K562 (cell line): ENCODE results near the gene KPNB1. TPM values are rescaled to one million over a fixed set of nuclear protein-coding genes. Genes with fewer than 3 reads are reported as not detected.

ENCODE experiments used
- ILF3 ChIP-seq: fragments of 450-650 bp; IDR thresholded peaks from 2 replicates; pipeline ENCODE4 v1.6.1; 2018; ENCODE audit warnings: antibody characterized with exemption, mild to moderate bottlenecking, moderate library complexity, borderline replicate concordance
- ZNF12 ChIP-seq: sonication (generic); formaldehyde crosslinking; IDR thresholded peaks from 2 replicates; pipeline ENCODE4 v1.4.0; 2020; ENCODE audit warnings: mild to moderate bottlenecking, missing genetic modification reagents
- polyA plus RNA-seq, 8 experiments: library from polyadenylated mRNA; depleted of rRNA in 4 of 8; stranded (reverse) in 5 of 8; unstranded in 3 of 8; fragments of >200 nt; fragmentation: Nextera tagmentation in 2 of 8; fragmentation: Illumina TruSeq in 1 of 8; extraction: Ambion mirVana in 2 of 8; extraction: Trizol in 1 of 8; gene quantifications; 2 replicates each; pipeline versions ENCODE4 v1.2.1 to v1.2.3, GENCODE V29; 2011 to 2014; ENCODE audit warnings: inconsistent platforms in 1 of 8, missing spikeins in 1 of 8
- total RNA-seq, 7 experiments: library from RNA; depleted of rRNA in 6 of 7; stranded (reverse); fragments of >200 nt in 6 of 7; fragmentation: Illumina TruSeq in 2 of 7; extraction: Trizol in 2 of 7; gene quantifications; 2 replicates each; pipeline versions ENCODE4 v1.2.1 to v1.2.3, GENCODE V29; 2011 to 2021; ENCODE audit warnings: low replicate concordance in 1 of 7
- TF ChIP-seq, protein P1 (sequence below), 3 experiments: IDR thresholded peaks in 2 of 3; conservative IDR thresholded peaks in 1 of 3; 2 replicates each; pipeline ENCODE4 v1.5.1; 2011 to 2012; ENCODE audit warnings: low read length in 3 of 3, mild to moderate bottlenecking in 3 of 3, control low read depth in 2 of 3, improper control_type of control experiment in 1 of 3, inconsistent platforms in 1 of 3, low read depth in 1 of 3, mixed read lengths in 1 of 3, moderate library complexity in 1 of 3; ENCODE audit not compliant: insufficient read depth in 2 of 3
- TF ChIP-seq, protein P2 (sequence below): fragments of 250-450 bp; sonication (Bioruptor Pico); IDR thresholded peaks from 2 replicates; pipeline ENCODE4 v1.5.0; 2022; ENCODE audit warnings: mild to moderate bottlenecking
- TF ChIP-seq, protein P3 (sequence below): sonication (generic); formaldehyde crosslinking; IDR thresholded peaks from 2 replicates; pipeline ENCODE4 v1.8.1; 2023; ENCODE audit warnings: mild to moderate bottlenecking, missing genetic modification reagents

Gene KPNB1
- total and polyA plus RNA-seq, 9 of the 15 experiments (the other 6 are each of a cell fraction or from before 2014, with no cell fraction given), result 154 to 622 (median 354) TPM

DNA sequence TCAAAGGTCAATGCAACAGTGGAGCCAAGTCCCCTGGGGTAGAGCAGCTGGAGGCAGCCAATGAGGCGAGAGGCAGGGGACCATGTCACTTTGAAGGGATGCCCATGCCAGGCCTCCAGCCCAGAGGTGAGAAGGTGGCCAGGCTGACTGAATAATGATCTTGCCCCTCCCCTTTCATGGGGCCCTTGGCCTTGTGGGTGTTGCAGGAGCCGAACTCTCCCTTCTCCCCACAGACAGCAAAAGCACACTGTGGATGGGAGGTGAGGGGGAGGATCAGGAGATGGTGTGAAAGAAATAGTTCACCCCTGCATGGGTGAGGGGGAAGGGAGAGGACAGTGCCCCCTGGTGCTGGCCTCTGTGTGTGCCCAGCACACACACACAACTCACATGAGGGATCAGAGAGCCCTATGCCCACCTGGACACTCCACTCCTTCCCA is 67.6 kb downstream of the KPNB1 start (continued):
- TF ChIP-seq, protein P1, sequence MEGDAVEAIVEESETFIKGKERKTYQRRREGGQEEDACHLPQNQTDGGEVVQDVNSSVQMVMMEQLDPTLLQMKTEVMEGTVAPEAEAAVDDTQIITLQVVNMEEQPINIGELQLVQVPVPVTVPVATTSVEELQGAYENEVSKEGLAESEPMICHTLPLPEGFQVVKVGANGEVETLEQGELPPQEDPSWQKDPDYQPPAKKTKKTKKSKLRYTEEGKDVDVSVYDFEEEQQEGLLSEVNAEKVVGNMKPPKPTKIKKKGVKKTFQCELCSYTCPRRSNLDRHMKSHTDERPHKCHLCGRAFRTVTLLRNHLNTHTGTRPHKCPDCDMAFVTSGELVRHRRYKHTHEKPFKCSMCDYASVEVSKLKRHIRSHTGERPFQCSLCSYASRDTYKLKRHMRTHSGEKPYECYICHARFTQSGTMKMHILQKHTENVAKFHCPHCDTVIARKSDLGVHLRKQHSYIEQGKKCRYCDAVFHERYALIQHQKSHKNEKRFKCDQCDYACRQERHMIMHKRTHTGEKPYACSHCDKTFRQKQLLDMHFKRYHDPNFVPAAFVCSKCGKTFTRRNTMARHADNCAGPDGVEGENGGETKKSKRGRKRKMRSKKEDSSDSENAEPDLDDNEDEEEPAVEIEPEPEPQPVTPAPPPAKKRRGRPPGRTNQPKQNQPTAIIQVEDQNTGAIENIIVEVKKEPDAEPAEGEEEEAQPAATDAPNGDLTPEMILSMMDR (IDR thresholded peaks at IDR 0.05 in 2 of 3, conservative IDR thresholded peaks at IDR 0.05 in 1 of 3; ENCODE audit: insufficient read depth in 2 of 3, low read depth in 1 of 3, low read length in 3 of 3), result peak; percentile 27 to 42 (median 40); a peak in 4 of 6 replicates
- TF ChIP-seq ILF3, result no peak
- TF ChIP-seq, protein P2, sequence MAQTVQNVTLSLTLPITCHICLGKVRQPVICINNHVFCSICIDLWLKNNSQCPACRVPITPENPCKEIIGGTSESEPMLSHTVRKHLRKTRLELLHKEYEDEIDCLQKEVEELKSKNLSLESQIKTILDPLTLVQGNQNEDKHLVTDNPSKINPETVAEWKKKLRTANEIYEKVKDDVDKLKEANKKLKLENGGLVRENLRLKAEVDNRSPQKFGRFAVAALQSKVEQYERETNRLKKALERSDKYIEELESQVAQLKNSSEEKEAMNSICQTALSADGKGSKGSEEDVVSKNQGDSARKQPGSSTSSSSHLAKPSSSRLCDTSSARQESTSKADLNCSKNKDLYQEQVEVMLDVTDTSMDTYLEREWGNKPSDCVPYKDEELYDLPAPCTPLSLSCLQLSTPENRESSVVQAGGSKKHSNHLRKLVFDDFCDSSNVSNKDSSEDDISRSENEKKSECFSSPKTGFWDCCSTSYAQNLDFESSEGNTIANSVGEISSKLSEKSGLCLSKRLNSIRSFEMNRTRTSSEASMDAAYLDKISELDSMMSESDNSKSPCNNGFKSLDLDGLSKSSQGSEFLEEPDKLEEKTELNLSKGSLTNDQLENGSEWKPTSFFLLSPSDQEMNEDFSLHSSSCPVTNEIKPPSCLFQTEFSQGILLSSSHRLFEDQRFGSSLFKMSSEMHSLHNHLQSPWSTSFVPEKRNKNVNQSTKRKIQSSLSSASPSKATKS (CRISPR knock-in tag), result no peak
- TF ChIP-seq, protein P3, sequence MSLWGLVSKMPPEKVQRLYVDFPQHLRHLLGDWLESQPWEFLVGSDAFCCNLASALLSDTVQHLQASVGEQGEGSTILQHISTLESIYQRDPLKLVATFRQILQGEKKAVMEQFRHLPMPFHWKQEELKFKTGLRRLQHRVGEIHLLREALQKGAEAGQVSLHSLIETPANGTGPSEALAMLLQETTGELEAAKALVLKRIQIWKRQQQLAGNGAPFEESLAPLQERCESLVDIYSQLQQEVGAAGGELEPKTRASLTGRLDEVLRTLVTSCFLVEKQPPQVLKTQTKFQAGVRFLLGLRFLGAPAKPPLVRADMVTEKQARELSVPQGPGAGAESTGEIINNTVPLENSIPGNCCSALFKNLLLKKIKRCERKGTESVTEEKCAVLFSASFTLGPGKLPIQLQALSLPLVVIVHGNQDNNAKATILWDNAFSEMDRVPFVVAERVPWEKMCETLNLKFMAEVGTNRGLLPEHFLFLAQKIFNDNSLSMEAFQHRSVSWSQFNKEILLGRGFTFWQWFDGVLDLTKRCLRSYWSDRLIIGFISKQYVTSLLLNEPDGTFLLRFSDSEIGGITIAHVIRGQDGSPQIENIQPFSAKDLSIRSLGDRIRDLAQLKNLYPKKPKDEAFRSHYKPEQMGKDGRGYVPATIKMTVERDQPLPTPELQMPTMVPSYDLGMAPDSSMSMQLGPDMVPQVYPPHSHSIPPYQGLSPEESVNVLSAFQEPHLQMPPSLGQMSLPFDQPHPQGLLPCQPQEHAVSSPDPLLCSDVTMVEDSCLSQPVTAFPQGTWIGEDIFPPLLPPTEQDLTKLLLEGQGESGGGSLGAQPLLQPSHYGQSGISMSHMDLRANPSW (CRISPR knock-in tag), result no peak
- TF ChIP-seq ZNF12 (CRISPR knock-in tag), result no peak
